ENCODE data around the gene LGALS4.

- TF ChIP-seq CTCF (IDR thresholded peaks at IDR 0.05; ENCODE audit: low read length) (no peak), EZH2 (optimal IDR thresholded peaks at IDR 0.05; ENCODE audit: low read depth, low read length) (no peak), EZH2phosphoT487 (IDR thresholded peaks at IDR 0.05; ENCODE audit: low read length) (no peak)
Measured at GRCh38 chr19:38800577-38801347, 12.0 kb downstream of the LGALS4 start.

Measured in MM.1S (cell line).